Measurements from ENCODE around the gene IKBIP.

Gene IKBIP

GRCh38 chr12:98656289-98657101, 11.9 kb upstream of the IKBIP start:
- H3K36me3 ChIP-seq (ENCODE audit: control insufficient read depth in 2 of 2, insufficient read depth in 1 of 2, low read length in 2 of 2) = peaks cover 18 to 49% of the 10 kb centered on the region in 2 experiments
- H3K4me3 ChIP-seq (ENCODE audit: low read depth, low read length) = no peak overlapping the region
- no peaks in the 10 kb centered on the region for H3K9me3 ChIP-seq (ENCODE audit: control insufficient read depth, insufficient read depth, low read depth, low read length)
- TF ChIP-seq ZNF2 (tag by site-specific recombination; IDR thresholded peaks at IDR 0.05) (no peak), ZNF433 (tag by site-specific recombination; IDR thresholded peaks at IDR 0.05; ENCODE audit: low read depth) (no peak), ZNF529 (tag by site-specific recombination; IDR thresholded peaks at IDR 0.05; ENCODE audit: insufficient replicate concordance) (no peak), SP2 (tag by site-specific recombination; IDR thresholded peaks at IDR 0.05) (no peak), ZSCAN18 (tag by site-specific recombination; IDR thresholded peaks at IDR 0.05) (no peak), ZNF549 (tag by site-specific recombination; IDR thresholded peaks at IDR 0.05) (no peak), ZNF792 (tag by site-specific recombination; IDR thresholded peaks at IDR 0.05) (no peak), ZNF416 (tag by site-specific recombination; IDR thresholded peaks at IDR 0.05) (no peak), KLF8 (tag by site-specific recombination; IDR thresholded peaks at IDR 0.05) (no peak), GLI4 (tag by site-specific recombination; IDR thresholded peaks at IDR 0.05) (no peak), PRDM4 (tag by site-specific recombination; IDR thresholded peaks at IDR 0.05) (no peak), ZNF548 (tag by site-specific recombination; IDR thresholded peaks at IDR 0.05) (no peak), ZNF843 (tag by site-specific recombination; IDR thresholded peaks at IDR 0.05) (no peak)
- H3K27ac ChIP-seq (ENCODE audit: extremely low read depth, low read depth, low read length) = no peak overlapping the region
- H3K4me1 ChIP-seq (ENCODE audit: control insufficient read depth, insufficient read depth, low read length) = no peaks in the 10 kb centered on the region
- ChIA-PET POLR2A (no interaction called here), CTCF (interaction anchor here (0.7 to 0.9 kb wide), 2 partner anchors 236 to 239 kb away, joined by 3 to 4 read pairs; no protein-coding TSS in a partner anchor)

- CTCF ChIA-PET = interaction anchor here (0.5 to 7.8 kb wide), 23 partner anchors 8 to 1615 kb away, joined by 3 to 69 read pairs (median 3); no protein-coding TSS in a partner anchor
- Histone ChIP-seq H3K4me3 (ENCODE audit: low read depth, low read length) (no peak overlapping the region), H3K36me3 (ENCODE audit: control insufficient read depth in 2 of 2, insufficient read depth in 1 of 2, low read length in 2 of 2) (peaks cover 35 to 56% of the 10 kb centered on the region in 2 experiments), H3K9me3 (ENCODE audit: control insufficient read depth, insufficient read depth, low read depth, low read length) (no peaks in the 10 kb centered on the region), H3K4me1 (ENCODE audit: control insufficient read depth, insufficient read depth, low read length) (no peaks in the 10 kb centered on the region), H3K27ac (ENCODE audit: extremely low read depth, low read depth, low read length) (no peak overlapping the region)
- POLR2A ChIA-PET = interaction anchor here (0.6 to 1.3 kb wide), 2 partner anchors 10 to 79 kb away, joined by 3 read pairs; partner anchors contain the start of gene IKBIP
- peak; percentile 53; the same call in 1 of the 2 replicates for TF ChIP-seq CTCF (tag by site-specific recombination; IDR thresholded peaks at IDR 0.05)
- TF ChIP-seq ZSCAN30 (tag by site-specific recombination; IDR thresholded peaks at IDR 0.05) = no peak
- no peak for TF ChIP-seq RBAK (tag by site-specific recombination; IDR thresholded peaks at IDR 0.05)
- TF ChIP-seq ZNF266 (tag by site-specific recombination; IDR thresholded peaks at IDR 0.05; ENCODE audit: low read depth) = no peak
- no peak for TF ChIP-seq KLF16 (tag by site-specific recombination; IDR thresholded peaks at IDR 0.05)
- TF ChIP-seq ZNF654 (tag by site-specific recombination; IDR thresholded peaks at IDR 0.05; ENCODE audit: low read depth) = peak; percentile 91
- TF ChIP-seq PRDM1 (tag by site-specific recombination; IDR thresholded peaks at IDR 0.05) = peak; percentile 95
- TF ChIP-seq IKZF3 (tag by site-specific recombination; IDR thresholded peaks at IDR 0.05) = no peak
- no peak for TF ChIP-seq ZNF10 (tag by site-specific recombination; IDR thresholded peaks at IDR 0.05)
- no peak for TF ChIP-seq ZBTB44 (tag by site-specific recombination; IDR thresholded peaks at IDR 0.05)
- no peak for TF ChIP-seq ZNF548 (tag by site-specific recombination; IDR thresholded peaks at IDR 0.05)
- TF ChIP-seq KLF9 (tag by site-specific recombination; IDR thresholded peaks at IDR 0.05; ENCODE audit: low read depth) = no peak
Observed at GRCh38 chr12:98653866-98654493, 9.4 kb upstream of the IKBIP start.
